OCI-M2 (cell line): ENCODE measurements around the gene C14orf119.

Experiments used
- DNase-seq: peaks from one replicate; lab custom pipeline; 2025; ENCODE audit not compliant: unreplicated experiment; lab: John Stamatoyannopoulos, UW

Gene C14orf119

DNA sequence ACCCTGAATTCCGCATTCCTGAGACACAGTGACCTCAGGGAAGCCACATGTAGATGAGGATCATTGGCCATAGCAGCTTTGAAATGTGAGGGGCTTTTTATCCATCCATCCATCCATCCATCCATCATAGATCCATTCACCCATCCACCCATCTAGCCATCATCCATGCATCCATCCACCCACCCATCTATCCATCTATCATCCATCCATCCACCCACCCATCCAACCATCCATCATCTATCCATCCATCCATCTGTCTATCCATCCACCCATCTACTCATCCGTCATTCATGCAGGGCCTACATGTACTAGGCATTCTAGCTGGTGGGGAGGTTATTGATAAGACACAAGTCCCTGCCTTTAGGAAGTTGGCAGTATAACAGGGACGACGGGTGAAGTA is 51.7 kb downstream of the C14orf119 start:
- no peak for DNase-seq

DNA sequence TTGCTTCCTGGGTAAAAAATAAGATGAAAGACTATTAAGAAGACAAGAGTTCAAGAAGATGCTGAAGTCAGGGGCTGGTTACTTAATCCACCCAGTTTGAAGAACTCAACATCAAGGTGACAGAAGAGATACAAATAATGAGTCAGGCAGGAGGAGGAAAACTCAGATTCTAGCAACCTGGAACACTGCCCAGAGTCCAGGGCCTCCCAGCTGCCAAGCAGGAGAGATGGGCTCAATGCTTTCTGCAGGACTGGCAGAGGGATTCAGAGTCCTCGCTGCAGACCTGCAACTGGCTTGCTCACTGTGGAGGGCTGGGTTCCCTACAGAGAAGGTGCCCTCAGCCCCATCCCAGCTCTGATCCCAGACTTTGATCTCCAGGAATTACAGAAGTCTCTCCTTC is 52.4 kb downstream of the C14orf119 start:
- no peak for DNase-seq

DNA sequence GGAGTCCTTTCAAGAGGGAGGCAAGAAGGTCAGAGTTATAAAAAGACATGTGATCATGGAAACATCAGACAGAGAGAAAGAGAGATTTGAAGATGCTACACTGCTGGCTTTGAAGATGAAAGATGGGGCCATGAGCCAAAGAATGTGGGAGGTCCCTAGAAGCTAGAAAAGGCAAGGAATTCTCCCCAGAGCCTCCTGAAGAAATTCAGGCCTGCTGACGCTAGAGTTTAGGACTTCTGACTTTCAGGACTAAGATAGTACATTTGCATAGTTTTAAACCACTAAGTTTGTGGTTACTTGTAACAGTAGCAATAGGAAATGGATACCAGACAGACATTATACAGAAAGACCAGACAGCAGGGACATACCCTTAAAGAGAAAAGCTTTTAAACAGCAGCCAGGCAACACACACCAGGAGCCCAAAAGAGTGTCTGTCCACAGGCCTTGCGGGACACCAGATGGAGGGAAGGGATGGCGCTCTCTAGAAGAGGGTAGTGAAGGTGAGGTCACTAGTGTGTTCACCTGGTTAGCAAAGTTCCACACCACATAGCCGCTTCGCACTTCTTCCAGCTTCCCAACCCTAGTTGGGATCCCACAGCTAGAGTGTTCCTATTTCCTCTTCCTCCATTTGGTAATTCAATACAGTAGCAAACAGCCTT is 53.4 kb downstream of the C14orf119 start:
- DNase-seq: no peak

DNA sequence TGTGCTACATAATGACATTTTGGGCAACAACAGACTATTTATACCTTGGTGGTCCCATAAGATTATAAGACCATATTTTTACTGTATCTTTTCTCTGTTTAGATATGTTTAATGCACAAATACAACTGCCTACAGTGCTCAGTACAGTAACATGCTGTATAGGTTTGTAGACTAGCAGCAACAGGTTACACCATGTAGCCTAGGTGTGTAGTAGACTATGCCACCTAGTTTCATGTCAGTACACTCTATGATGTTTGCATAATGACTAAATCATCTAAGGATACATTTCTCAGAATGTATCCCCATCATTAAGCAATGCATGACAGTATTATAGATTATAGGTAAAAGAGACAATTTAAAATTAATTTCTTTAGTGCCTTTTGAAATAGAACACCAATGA is 54.4 kb downstream of the C14orf119 start:
- DNase-seq: no peak
